ENCODE measurements around the gene PPP4R4. TPM values are rescaled to one million over a fixed set of nuclear protein-coding genes. Genes with fewer than 3 reads are reported as not detected.

Gene PPP4R4
- total RNA-seq, 1 experiment from 2014 or later, result 1.1 TPM

DNA sequence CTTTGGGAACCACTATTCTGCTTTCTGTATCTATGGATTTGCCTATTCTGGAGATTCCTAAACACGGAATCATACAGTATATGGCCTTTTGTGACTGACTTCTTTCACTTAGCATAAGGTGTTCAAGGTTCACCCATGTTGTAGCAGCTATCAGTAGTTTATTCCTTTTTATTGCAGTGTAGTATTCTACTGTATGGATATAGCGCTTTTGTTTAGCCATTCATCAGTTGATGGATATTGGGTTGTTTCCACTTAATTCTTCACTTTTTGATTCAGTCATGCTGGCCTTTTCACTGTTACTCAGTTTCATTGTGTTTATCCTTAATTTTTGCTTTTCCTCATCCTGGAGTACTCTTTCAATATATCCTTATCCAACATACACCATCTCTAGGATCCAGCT lies 5.1 kb downstream of the PPP4R4 start:
- H3K4me1 ChIP-seq (ENCODE audit: control insufficient read depth, insufficient read depth, low read length), result peaks cover 4% of the 10 kb centered on the region
- H3K4me3 ChIP-seq (ENCODE audit: low read depth in 2 of 2, low read length in 2 of 2), result no peak overlapping the region
- H3K9me3 ChIP-seq (ENCODE audit: control insufficient read depth, insufficient read depth, low read depth, low read length), result no peaks in the 10 kb centered on the region
- no TSS peak for BruUV-seq (replicated peaks)
- in situ Hi-C loops (cut with HindIII; ENCODE audit: low pct_unique_long_range_greater_than_20kb, low sequenced_read_pairs) (no loop called here), intact Hi-C loops (cut with micrococcal nuclease; ENCODE audit: unreplicated experiment) (no loop called here)
- POLR2A ChIA-PET, result no interaction called here
- no peaks in the 10 kb centered on the region; the same call in 1 of the 2 replicates for H3K36me3 ChIP-seq (ENCODE audit: control insufficient read depth, insufficient read depth, low read length)
- DNase-seq (ENCODE audit: low read depth, low spot score), result no peak
- no peak for TF ChIP-seq TCF7L2 (IDR thresholded peaks at IDR 0.05; ENCODE audit: low read depth, low read length)
- TF ChIP-seq, protein P1, sequence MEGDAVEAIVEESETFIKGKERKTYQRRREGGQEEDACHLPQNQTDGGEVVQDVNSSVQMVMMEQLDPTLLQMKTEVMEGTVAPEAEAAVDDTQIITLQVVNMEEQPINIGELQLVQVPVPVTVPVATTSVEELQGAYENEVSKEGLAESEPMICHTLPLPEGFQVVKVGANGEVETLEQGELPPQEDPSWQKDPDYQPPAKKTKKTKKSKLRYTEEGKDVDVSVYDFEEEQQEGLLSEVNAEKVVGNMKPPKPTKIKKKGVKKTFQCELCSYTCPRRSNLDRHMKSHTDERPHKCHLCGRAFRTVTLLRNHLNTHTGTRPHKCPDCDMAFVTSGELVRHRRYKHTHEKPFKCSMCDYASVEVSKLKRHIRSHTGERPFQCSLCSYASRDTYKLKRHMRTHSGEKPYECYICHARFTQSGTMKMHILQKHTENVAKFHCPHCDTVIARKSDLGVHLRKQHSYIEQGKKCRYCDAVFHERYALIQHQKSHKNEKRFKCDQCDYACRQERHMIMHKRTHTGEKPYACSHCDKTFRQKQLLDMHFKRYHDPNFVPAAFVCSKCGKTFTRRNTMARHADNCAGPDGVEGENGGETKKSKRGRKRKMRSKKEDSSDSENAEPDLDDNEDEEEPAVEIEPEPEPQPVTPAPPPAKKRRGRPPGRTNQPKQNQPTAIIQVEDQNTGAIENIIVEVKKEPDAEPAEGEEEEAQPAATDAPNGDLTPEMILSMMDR (IDR thresholded peaks at IDR 0.05), result no peak
- TF ChIP-seq, protein P2, sequence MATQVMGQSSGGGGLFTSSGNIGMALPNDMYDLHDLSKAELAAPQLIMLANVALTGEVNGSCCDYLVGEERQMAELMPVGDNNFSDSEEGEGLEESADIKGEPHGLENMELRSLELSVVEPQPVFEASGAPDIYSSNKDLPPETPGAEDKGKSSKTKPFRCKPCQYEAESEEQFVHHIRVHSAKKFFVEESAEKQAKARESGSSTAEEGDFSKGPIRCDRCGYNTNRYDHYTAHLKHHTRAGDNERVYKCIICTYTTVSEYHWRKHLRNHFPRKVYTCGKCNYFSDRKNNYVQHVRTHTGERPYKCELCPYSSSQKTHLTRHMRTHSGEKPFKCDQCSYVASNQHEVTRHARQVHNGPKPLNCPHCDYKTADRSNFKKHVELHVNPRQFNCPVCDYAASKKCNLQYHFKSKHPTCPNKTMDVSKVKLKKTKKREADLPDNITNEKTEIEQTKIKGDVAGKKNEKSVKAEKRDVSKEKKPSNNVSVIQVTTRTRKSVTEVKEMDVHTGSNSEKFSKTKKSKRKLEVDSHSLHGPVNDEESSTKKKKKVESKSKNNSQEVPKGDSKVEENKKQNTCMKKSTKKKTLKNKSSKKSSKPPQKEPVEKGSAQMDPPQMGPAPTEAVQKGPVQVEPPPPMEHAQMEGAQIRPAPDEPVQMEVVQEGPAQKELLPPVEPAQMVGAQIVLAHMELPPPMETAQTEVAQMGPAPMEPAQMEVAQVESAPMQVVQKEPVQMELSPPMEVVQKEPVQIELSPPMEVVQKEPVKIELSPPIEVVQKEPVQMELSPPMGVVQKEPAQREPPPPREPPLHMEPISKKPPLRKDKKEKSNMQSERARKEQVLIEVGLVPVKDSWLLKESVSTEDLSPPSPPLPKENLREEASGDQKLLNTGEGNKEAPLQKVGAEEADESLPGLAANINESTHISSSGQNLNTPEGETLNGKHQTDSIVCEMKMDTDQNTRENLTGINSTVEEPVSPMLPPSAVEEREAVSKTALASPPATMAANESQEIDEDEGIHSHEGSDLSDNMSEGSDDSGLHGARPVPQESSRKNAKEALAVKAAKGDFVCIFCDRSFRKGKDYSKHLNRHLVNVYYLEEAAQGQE (IDR thresholded peaks at IDR 0.05; ENCODE audit: insufficient read depth in 1 of 2, low read depth in 2 of 2, low read length in 1 of 2), result no peak
- TF ChIP-seq SIN3A (IDR thresholded peaks at IDR 0.05; ENCODE audit: borderline replicate concordance, insufficient read depth, low read depth, low read length), result no peak
- TF ChIP-seq POLR2AphosphoS5 (IDR thresholded peaks at IDR 0.05; ENCODE audit: low read depth, low read length), result no peak
- H3K27me3 ChIP-seq (ENCODE audit: control insufficient read depth, insufficient read depth, low read length), result peaks cover 4% of the 10 kb centered on the region; the same call in 1 of the 2 replicates
- ATAC-seq, result no peak
- H3K27ac ChIP-seq (ENCODE audit: low read length), result no peak overlapping the region
- CTCF ChIA-PET, result no interaction called here

DNA sequence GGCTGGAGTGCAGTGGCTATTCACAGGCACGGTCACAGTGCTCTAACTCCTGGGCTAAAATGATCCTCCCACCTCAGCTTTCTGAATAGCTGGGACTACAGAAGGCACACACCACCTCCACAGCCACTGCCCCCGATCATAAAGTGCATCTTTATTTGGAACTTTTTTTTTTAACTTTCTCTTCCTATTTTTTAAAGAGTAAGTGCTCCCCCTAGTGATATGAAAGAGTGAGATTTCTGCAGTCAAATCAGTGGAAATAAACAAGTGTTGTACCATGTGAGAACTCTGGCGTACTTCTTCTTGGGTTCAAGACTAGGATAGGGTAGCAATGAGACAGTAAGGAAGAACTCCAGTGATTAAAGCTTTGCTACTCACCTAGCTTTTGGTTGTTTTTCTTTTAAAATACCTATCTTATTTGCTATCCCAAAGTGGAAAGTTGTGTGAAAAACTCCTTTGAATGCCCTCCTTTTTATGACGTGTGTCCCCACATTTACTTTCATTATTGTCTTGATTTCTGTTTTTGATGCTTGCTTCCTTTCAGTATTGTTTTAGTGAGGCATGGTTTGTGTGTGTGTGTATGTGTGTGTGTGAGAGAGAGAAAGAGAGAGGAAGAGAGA lies 6.6 kb downstream of the PPP4R4 start:
- Histone ChIP-seq H3K27me3 (ENCODE audit: control insufficient read depth, insufficient read depth, low read length) (peaks cover 4% of the 10 kb centered on the region; the same call in 1 of the 2 replicates), H3K4me1 (ENCODE audit: control insufficient read depth, insufficient read depth, low read length) (no peaks in the 10 kb centered on the region; the same call in 1 of the 2 replicates), H3K27ac (ENCODE audit: low read length) (no peak overlapping the region), H3K4me3 (ENCODE audit: low read depth in 2 of 2, low read length in 2 of 2) (peak overlapping the region in 1 of 2 experiments; percentile 1; a peak in 1 of 4 replicates), H3K36me3 (ENCODE audit: control insufficient read depth, insufficient read depth, low read length) (no peaks in the 10 kb centered on the region; the same call in 1 of the 2 replicates), H3K9me3 (ENCODE audit: control insufficient read depth, insufficient read depth, low read depth, low read length) (no peaks in the 10 kb centered on the region)
- ChIA-PET CTCF (interaction anchor here (0.6 to 1.3 kb wide), 7 partner anchors 11 to 615 kb away, joined by 4 to 13 read pairs (median 8); no protein-coding TSS in a partner anchor), POLR2A (interaction anchor here (0.6 kb wide), 1 partner anchor 357 kb away, joined by 5 read pairs; no protein-coding TSS in a partner anchor)
- ATAC-seq (peak; percentile 63; the same call in 1 of the 2 replicates), DNase-seq (ENCODE audit: low read depth, low spot score) (no peak)
- intact Hi-C loops (cut with micrococcal nuclease; ENCODE audit: unreplicated experiment) (loop anchor here (5.0 kb wide), 1 partner anchor 48 kb away; no protein-coding TSS in a partner anchor), in situ Hi-C loops (cut with HindIII; ENCODE audit: low pct_unique_long_range_greater_than_20kb, low sequenced_read_pairs) (no loop called here)
- TF ChIP-seq SIN3A (IDR thresholded peaks at IDR 0.05; ENCODE audit: borderline replicate concordance, insufficient read depth, low read depth, low read length) (no peak), POLR2AphosphoS5 (IDR thresholded peaks at IDR 0.05; ENCODE audit: low read depth, low read length) (no peak), TCF7L2 (IDR thresholded peaks at IDR 0.05; ENCODE audit: low read depth, low read length) (no peak)
- TF ChIP-seq, protein P1 (IDR thresholded peaks at IDR 0.05), result peak; percentile 66
- TF ChIP-seq, protein P2 (IDR thresholded peaks at IDR 0.05; ENCODE audit: insufficient read depth in 1 of 2, low read depth in 2 of 2, low read length in 1 of 2), result no peak
- BruUV-seq (replicated peaks), result no TSS peak
